HCT116 (cell line): ENCODE data around the gene RPTOR. TPM values are rescaled to one million over a fixed set of nuclear protein-coding genes. Genes with fewer than 3 reads are reported as not detected.

ENCODE experiments used
- ATAC-seq: fragments of 200-7000 bp; cut with Tn5 transposase; 2 replicates; pipeline ENCODE4 v1.9.1; 2020; ENCODE audit warnings: mild to moderate bottlenecking, moderate library complexity
- BruUV-seq: library from RNA; stranded (reverse); fragments of 400-500 nt; replicated peaks from 2 replicates; lab custom pipeline; 2021; lab: Mats Ljungman, UMichigan
- CTCF ChIA-PET: fragments of 300-600 bp; sonication (Branson Sonifier 250); formaldehyde crosslinking; loops from one replicate; lab custom pipeline; 2021; ENCODE audit warnings: antibody characterized with exemption; lab: Charles Lee
- POLR2A ChIA-PET: fragments of 300-600, 350-600 bp; sonication (Branson Sonifier 250); formaldehyde crosslinking; loops from one replicate; lab custom pipeline; 2021; ENCODE audit warnings: antibody characterized with exemption; lab: Charles Lee
- RAD21 ChIA-PET, 2 experiments: fragments of 300-600 bp; sonication (Branson Sonifier 250); formaldehyde crosslinking; loops; one replicate each; lab custom pipeline; 2023; ENCODE audit warnings: low total read pairs in 2 of 2; ENCODE audit not compliant: uncharacterized antibody in 2 of 2, unreplicated experiment in 2 of 2, low non-redundant PET in 1 of 2; lab: Charles Lee
- DNase-seq: peaks from one replicate; pipeline ENCODE4 v3.0.0-alpha.2; 2010; ENCODE audit warnings: low read depth, low spot score
- H2AFZ ChIP-seq: fragments of 200-600 bp; shearing (Covaris generic), sonication (generic); 2 replicates; pipeline ENCODE4 v1.6.1; 2017; ENCODE audit warnings: low read depth, mixed run types, mixed read lengths, antibody characterized with exemption, low read length; ENCODE audit not compliant: poor library complexity, severe bottlenecking
- H3K27ac ChIP-seq: 2 replicates; pipeline ENCODE4 v1.5.1; 2012; ENCODE audit warnings: low read depth, low read length
- H3K27me3 ChIP-seq: fragments of 200-600 bp; sonication (generic); 2 replicates; pipeline ENCODE4 v1.6.1; 2016; ENCODE audit warnings: mixed run types, low read length, mixed read lengths; ENCODE audit not compliant: insufficient read depth
- H3K36me3 ChIP-seq, 2 experiments: fragments of 200-500 bp in 1 of 2; fragments of 200-600 bp in 1 of 2; sonication (Bioruptor generic) in 1 of 2; sonication (generic) in 1 of 2; 2 replicates each; pipeline versions ENCODE4 v1.5.1 to v1.6.1; 2014 to 2016; ENCODE audit warnings: low read length in 2 of 2, inconsistent platforms in 1 of 2, mixed read lengths in 1 of 2, mixed run types in 1 of 2; ENCODE audit not compliant: insufficient read depth in 2 of 2, control insufficient read depth in 1 of 2
- H3K4me1 ChIP-seq, 2 experiments: fragments of 200-600 bp in 1 of 2; sonication (generic) in 1 of 2; 2 replicates each; pipeline versions ENCODE4 v1.5.1 to v1.6.1; 2012 to 2017; ENCODE audit warnings: low read length in 2 of 2, inconsistent platforms in 1 of 2, mild to moderate bottlenecking in 1 of 2, mixed read lengths in 1 of 2, mixed run types in 1 of 2, moderate library complexity in 1 of 2; ENCODE audit not compliant: insufficient read depth in 2 of 2, control insufficient read depth in 1 of 2
- H3K4me2 ChIP-seq: fragments of 200-600 bp; sonication (generic); 2 replicates; pipeline ENCODE4 v1.6.1; 2017; ENCODE audit warnings: mixed run types, low read length, mixed read lengths
- H3K4me3 ChIP-seq, 2 experiments: fragments of 200-600 bp in 1 of 2; sonication (generic) in 1 of 2; replicated peaks in 1 of 2; 2 replicates each; pipeline ENCODE4 v1.5.1; 2011 to 2016; ENCODE audit warnings: low read length in 2 of 2, control low read depth in 1 of 2, low read depth in 1 of 2, mild to moderate bottlenecking in 1 of 2, mixed read lengths in 1 of 2, mixed run types in 1 of 2
- H3K79me2 ChIP-seq: fragments of 200-600 bp; sonication (generic); 2 replicates; pipeline ENCODE4 v1.6.1; 2017; ENCODE audit warnings: mild to moderate bottlenecking, mixed run types, low read length, moderate library complexity, mixed read lengths; ENCODE audit not compliant: insufficient read depth
- H3K9ac ChIP-seq: fragments of 200-600 bp; sonication (generic); 2 replicates; pipeline ENCODE4 v1.6.1; 2016; ENCODE audit warnings: low read length, mixed read lengths
- H3K9me2 ChIP-seq: fragments of 200-600 bp; sonication (generic), shearing (Covaris generic); 2 replicates; pipeline ENCODE4 v1.6.1; 2017; ENCODE audit warnings: mixed run types, mild to moderate bottlenecking, moderate library complexity; ENCODE audit not compliant: insufficient read depth
- H3K9me3 ChIP-seq, 2 experiments: fragments of 200-500 bp in 1 of 2; fragments of 200-600 bp in 1 of 2; sonication (Bioruptor generic) in 1 of 2; sonication (generic) in 1 of 2; 2 replicates each; pipeline ENCODE4 v1.6.1; 2014 to 2017; ENCODE audit warnings: low read length in 2 of 2, mixed read lengths in 2 of 2, inconsistent platforms in 1 of 2, low read depth in 1 of 2, mild to moderate bottlenecking in 1 of 2, mixed run types in 1 of 2, moderate library complexity in 1 of 2; ENCODE audit not compliant: control insufficient read depth in 1 of 2, insufficient read depth in 1 of 2
- H4K20me1 ChIP-seq: fragments of 200-600 bp; sonication (generic), shearing (Covaris generic); 2 replicates; pipeline ENCODE4 v1.6.1; 2017; ENCODE audit warnings: mixed run types, mild to moderate bottlenecking, moderate library complexity; ENCODE audit not compliant: insufficient read depth
- CTCF ChIP-seq, 3 experiments: fragments of 200-600 bp in 1 of 3; sonication (generic) in 1 of 3; IDR thresholded peaks in 2 of 3; conservative IDR thresholded peaks in 1 of 3; 2 replicates each; pipeline ENCODE4 v1.5.1; 2012 to 2017; ENCODE audit warnings: low read depth in 2 of 3, low read length in 2 of 3, antibody characterized with exemption in 1 of 3, borderline replicate concordance in 1 of 3, control low read depth in 1 of 3, mild to moderate bottlenecking in 1 of 3, mixed read lengths in 1 of 3, mixed run types in 1 of 3, moderate library complexity in 1 of 3; ENCODE audit not compliant: insufficient read depth in 1 of 3
- ELF1 ChIP-seq: IDR thresholded peaks from 2 replicates; pipeline ENCODE4 v1.6.1; 2012; ENCODE audit warnings: low read depth, borderline replicate concordance
- EZH2 ChIP-seq: fragments of 200-600 bp; sonication (generic); IDR thresholded peaks from 2 replicates; pipeline ENCODE4 v1.6.1; 2017; ENCODE audit warnings: antibody characterized with exemption, mixed run types
- FOSL1 ChIP-seq: IDR thresholded peaks from 2 replicates; pipeline ENCODE4 v1.6.1; 2012; ENCODE audit warnings: low read depth
- SP1 ChIP-seq: IDR thresholded peaks from 2 replicates; pipeline ENCODE4 v1.6.1; 2012; ENCODE audit warnings: low read depth
- SRF ChIP-seq: IDR thresholded peaks from 2 replicates; pipeline ENCODE4 v1.6.1; 2012; ENCODE audit warnings: low read depth
- TCF7L2 ChIP-seq: IDR thresholded peaks from 2 replicates; pipeline ENCODE4 v1.7.0; 2011; ENCODE audit warnings: borderline replicate concordance, inconsistent platforms; ENCODE audit not compliant: insufficient read depth, insufficient read length; ENCODE audit errors: extremely low read depth
- intact Hi-C: fragments of 100-400 bp; cut with micrococcal nuclease; formaldehyde crosslinking; loops from 2 replicates; pipeline ENCODE4 v1.10.0; 2022
- total RNA-seq: library from RNA; stranded (reverse); gene quantifications from one replicate; pipeline ENCODE4 v1.2.1, GENCODE V29; 2021; ENCODE audit not compliant: unreplicated experiment

RPTOR gene
- total RNA-seq, 1 experiment from 2014 or later, result 69.5 TPM

- BruUV-seq, result no TSS peak
- no peak overlapping the region for H2AFZ ChIP-seq
- H4K20me1 ChIP-seq, result peaks cover 19% of the 10 kb centered on the region; the same call in 1 of the 2 replicates
- H3K27ac ChIP-seq, result no peak overlapping the region
- ChIA-PET POLR2A (no interaction called here), CTCF (no interaction called here), RAD21 (no interaction called here)
- no peak overlapping the region for H3K9ac ChIP-seq
- no peak for ATAC-seq
- H3K4me3 ChIP-seq, result no peak overlapping the region
- H3K36me3 ChIP-seq, result no peaks in the 10 kb centered on the region
- no peaks in the 10 kb centered on the region for H3K9me3 ChIP-seq
- H3K4me1 ChIP-seq, result peaks cover 0 to 10% of the 10 kb centered on the region in 2 experiments; a peak in 1 of 4 replicates
- TF ChIP-seq EZH2 (no peak), CTCF (IDR thresholded peaks at IDR 0.05 in 2 of 3, conservative IDR thresholded peaks at IDR 0.05 in 1 of 3; ENCODE audit: borderline replicate concordance in 1 of 3, insufficient read depth in 1 of 3, low read depth in 2 of 3, low read length in 2 of 3) (no peak), SRF (no peak), SP1 (no peak), ELF1 (no peak), FOSL1 (no peak), TCF7L2 (no peak)
- H3K4me2 ChIP-seq, result no peak overlapping the region
- H3K9me2 ChIP-seq, result no peaks in the 10 kb centered on the region
- no peak for DNase-seq
- intact Hi-C loops, result no loop called here
- no peaks in the 10 kb centered on the region for H3K27me3 ChIP-seq
- peaks cover 80% of the 10 kb centered on the region for H3K79me2 ChIP-seq
Observed at GRCh38 chr17:80667462-80668277, 123.0 kb downstream of the RPTOR start.
